Fibroblast of villous mesenchyme (primary cell): ENCODE data around the gene TTLL9. TPM values are rescaled to one million over a fixed set of nuclear protein-coding genes. Genes with fewer than 3 reads are reported as not detected.

ENCODE experiments used
- DNase-seq: peaks from one replicate; pipeline ENCODE4 v3.0.0-alpha.2; 2010; ENCODE audit warnings: low read depth
- H3K4me3 ChIP-seq: 2 replicates; pipeline ENCODE4 v1.5.1; 2011; ENCODE audit warnings: low read depth, mild to moderate bottlenecking, low read length
- CTCF ChIP-seq: IDR thresholded peaks from 2 replicates; pipeline ENCODE4 v1.5.1; 2012; ENCODE audit warnings: low read depth, mild to moderate bottlenecking, low read length; ENCODE audit not compliant: insufficient read depth
- total RNA-seq: library from RNA; depleted of rRNA; stranded (reverse); fragments of >200 nt; gene quantifications from 2 replicates; pipeline ENCODE4 v1.2.3, GENCODE V29; 2012

TTLL9 gene
- total RNA-seq, 1 donor, result not detected

DNA sequence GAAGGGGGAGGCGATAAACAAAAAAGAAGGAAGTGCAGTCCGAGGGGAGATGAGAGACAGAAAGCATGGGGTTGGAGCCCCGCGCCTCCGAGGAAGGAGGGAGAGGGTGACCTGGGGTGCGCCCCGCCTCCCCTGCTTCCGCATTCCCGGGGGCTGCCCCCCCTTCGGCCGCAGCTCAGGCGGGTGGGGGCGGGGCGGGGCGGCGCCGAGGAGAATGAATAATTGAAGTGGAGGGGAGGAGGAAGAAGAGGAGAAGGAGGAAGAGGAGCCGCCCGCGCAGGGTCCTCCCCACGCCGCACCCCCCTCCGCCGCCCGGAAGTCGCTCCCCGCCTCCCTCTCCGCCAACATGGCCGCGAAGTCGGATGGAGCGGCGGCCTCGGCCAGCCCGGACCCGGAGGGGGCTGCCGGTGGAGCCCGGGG is 97.4 kb downstream of the TTLL9 start, which contains the start of gene XKR7:
Gene XKR7 (plus strand): TSS at position 322 of the 420 bp plus-strand sequence. CDS start 25 bp downstream, at position 347.
- peak within 1 kb of the TSS; percentile 10 for H3K4me3 ChIP-seq
- DNase-seq, result no peak
- TF ChIP-seq CTCF, result no peak

GRCh38 chr20:31968291-31969126 is 98.1 kb downstream of the TTLL9 start:
- TF ChIP-seq CTCF, result no peak
- peak overlapping the region; percentile 10 for H3K4me3 ChIP-seq
- DNase-seq, result peak; percentile 73

DNA sequence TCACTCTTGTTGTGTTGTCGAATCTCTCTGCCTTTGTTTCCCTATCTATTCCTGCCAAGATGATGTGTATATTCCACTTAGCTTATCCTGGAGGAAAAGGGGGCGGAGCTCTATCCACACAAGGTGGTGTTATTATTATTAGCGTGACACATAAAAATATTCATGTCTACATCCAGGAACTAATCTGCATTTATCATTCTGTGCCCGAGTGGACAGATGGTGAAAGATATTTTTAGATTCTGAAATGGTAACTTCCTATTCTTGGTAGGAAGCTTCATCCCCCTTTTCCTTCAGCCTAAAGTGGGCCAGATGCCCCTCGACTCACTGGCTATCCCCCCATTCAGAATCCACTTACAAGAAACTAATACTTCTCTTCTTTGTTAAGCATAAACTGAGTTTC is 99.6 kb downstream of the TTLL9 start:
- no peak for TF ChIP-seq CTCF
- no peak for DNase-seq
- H3K4me3 ChIP-seq, result no peak overlapping the region

DNA sequence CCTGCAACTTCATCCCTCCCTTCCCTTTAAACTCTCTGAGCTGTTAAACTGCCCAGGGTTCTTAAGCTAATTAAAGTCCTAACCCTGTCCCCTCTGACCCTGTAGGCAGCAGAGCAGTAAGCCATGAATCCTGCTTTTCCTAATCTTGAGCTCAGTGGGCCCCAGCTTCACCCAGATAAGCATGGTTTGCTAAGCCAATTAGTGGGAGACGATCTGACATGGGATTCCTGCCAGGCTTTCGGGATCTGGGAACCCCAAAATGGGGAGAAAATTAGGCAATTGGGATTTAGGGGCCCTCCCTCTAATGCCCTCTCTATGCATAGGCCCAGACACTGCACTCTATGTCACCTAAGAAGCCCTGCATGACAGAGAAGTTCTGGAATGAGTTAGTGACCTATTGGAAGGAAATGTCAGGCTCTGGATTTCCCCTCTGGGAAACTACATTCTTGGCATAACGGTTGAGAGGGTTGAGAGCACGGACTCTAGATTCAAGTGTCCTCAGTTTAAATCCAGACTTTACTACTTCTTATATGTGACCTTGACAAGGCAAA is 102.1 kb downstream of the TTLL9 start:
- no peak overlapping the region for H3K4me3 ChIP-seq
- no peak for DNase-seq
- TF ChIP-seq CTCF, result no peak

- no peak for TF ChIP-seq CTCF
Measured at GRCh38 chr20:31974296-31974695, 103.9 kb downstream of the TTLL9 start.

DNA sequence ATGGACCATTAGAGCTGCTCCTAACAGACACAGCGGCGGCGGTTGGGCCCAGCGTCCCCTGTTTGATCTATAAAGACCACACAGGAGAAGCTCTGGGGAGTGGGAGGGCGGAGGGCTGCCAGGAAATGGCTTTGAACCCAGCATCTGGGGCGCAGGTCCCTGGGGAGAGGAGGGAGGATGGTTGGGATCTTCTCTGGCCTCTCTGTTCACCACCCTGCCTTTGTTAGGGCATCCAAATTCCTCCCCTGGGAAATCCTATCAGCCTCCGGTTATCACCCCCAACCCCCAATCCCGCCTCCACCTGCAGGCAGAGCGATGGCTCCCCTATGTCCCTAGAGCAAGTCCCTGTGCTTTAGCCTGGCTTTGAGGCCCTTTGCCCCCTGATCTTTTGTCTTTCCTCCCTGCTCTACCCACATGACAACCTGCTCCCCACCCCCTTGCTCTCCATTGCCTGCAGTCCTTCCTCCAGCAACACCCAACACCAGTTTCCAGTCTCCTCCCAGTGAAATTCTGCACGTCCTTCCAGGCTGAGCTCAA is 104.6 kb downstream of the TTLL9 start:
- DNase-seq, result no peak
- no peak overlapping the region for H3K4me3 ChIP-seq
- TF ChIP-seq CTCF, result no peak

More at GRCh38 chr20:31974296-31974695, 103.9 kb downstream of the TTLL9 start:
- no peak for DNase-seq
- no peak overlapping the region for H3K4me3 ChIP-seq
